ENCODE data around the gene CLMN.

The CLMN gene

GRCh38 chr14:95319312-95320077 lies at the start of gene CLMN:
TSS of gene CLMN (minus strand) at chr14:95319908. CDS start at chr14:95319792, 116 bp downstream.
- DNase-seq, result no peak

- DNase-seq, result no peak
Observed at GRCh38 chr14:95365401-95365800, 45.7 kb upstream of the CLMN start.

GRCh38 chr14:95364481-95365209 lies 44.9 kb upstream of the CLMN start:
- DNase-seq, result no peak

- no peak for DNase-seq
Observed at GRCh38 chr14:95363468-95363954, 43.8 kb upstream of the CLMN start.

GRCh38 chr14:95362138-95362494 lies 42.4 kb upstream of the CLMN start:
- DNase-seq, result no peak

- DNase-seq, result no peak
Observed at GRCh38 chr14:95361373-95362137, 41.8 kb upstream of the CLMN start.

- no peak for DNase-seq
Observed at GRCh38 chr14:95360828-95361227, 41.1 kb upstream of the CLMN start.

GRCh38 chr14:95359994-95360826 lies 40.5 kb upstream of the CLMN start:
- no peak for DNase-seq

- no peak for DNase-seq
Observed at GRCh38 chr14:95356245-95356869, 36.6 kb upstream of the CLMN start.

GRCh38 chr14:95355422-95355821 lies 35.7 kb upstream of the CLMN start:
- no peak for DNase-seq

GRCh38 chr14:95354834-95355233 lies 35.1 kb upstream of the CLMN start:
- no peak for DNase-seq

GRCh38 chr14:95353664-95354063 lies 34.0 kb upstream of the CLMN start:
- DNase-seq, result no peak

GRCh38 chr14:95353007-95353406 lies 33.3 kb upstream of the CLMN start:
- DNase-seq, result no peak

GRCh38 chr14:95352481-95352880 lies 32.8 kb upstream of the CLMN start:
- no peak for DNase-seq

GRCh38 chr14:95349241-95349640 lies 29.5 kb upstream of the CLMN start:
- no peak for DNase-seq

- DNase-seq, result no peak
Observed at GRCh38 chr14:95348395-95349080, 28.8 kb upstream of the CLMN start.

- DNase-seq, result no peak
Observed at GRCh38 chr14:95346820-95347219, 27.1 kb upstream of the CLMN start.

- DNase-seq, result no peak
Observed at GRCh38 chr14:95346266-95346665, 26.6 kb upstream of the CLMN start.

- no peak for DNase-seq
Observed at GRCh38 chr14:95345032-95345431, 25.3 kb upstream of the CLMN start.

GRCh38 chr14:95344536-95344935 lies 24.8 kb upstream of the CLMN start:
- no peak for DNase-seq

- no peak for DNase-seq
Observed at GRCh38 chr14:95341564-95341963, 21.9 kb upstream of the CLMN start.

- DNase-seq, result no peak
Observed at GRCh38 chr14:95341115-95341514, 21.4 kb upstream of the CLMN start.
